Fibroblast of lung (primary cell): ENCODE results near the gene HILPDA.

ENCODE experiments used
- CTCF ChIP-seq, 2 donors: IDR thresholded peaks in 1 of 2; conservative IDR thresholded peaks in 1 of 2; 1 replicate in 1 of 2; 2 replicates in 1 of 2; pipeline ENCODE4 v1.5.1; 2011 to 2012; ENCODE audit warnings: low read length in 2 of 2, control low read depth in 1 of 2, inconsistent platforms in 1 of 2, low read depth in 1 of 2, mild to moderate bottlenecking in 1 of 2
- EZH2 ChIP-seq: IDR thresholded peaks from 2 replicates; pipeline ENCODE4 v1.5.1; 2012; ENCODE audit warnings: low read length, control low read depth, mild to moderate bottlenecking; ENCODE audit errors: missing control alignments

- TF ChIP-seq CTCF (conservative IDR thresholded peaks at IDR 0.05 in 1 of 2, IDR thresholded peaks at IDR 0.05 in 1 of 2; ENCODE audit: low read depth in 1 of 2, low read length in 2 of 2): no peak
- no peak for TF ChIP-seq EZH2
These were observed 13.3 kb upstream of the HILPDA start for GRCh38 chr7:128442356-128442755.
